HG02981 (cell line): ENCODE measurements around the gene ADAT2.
"Not testable (repeated sequence)": the region's sequence is repeated elsewhere in the genome, so short reads cannot be mapped to it uniquely, and the experiment has no call there.

Experiments
- ATAC-seq: cut with Tn5 transposase; IDR thresholded peaks from one replicate; pipeline ENCODE4 v1.9.1; 2021; ENCODE audit warnings: mild to moderate bottlenecking, moderate library complexity; ENCODE audit not compliant: unreplicated experiment

ADAT2 gene

DNA sequence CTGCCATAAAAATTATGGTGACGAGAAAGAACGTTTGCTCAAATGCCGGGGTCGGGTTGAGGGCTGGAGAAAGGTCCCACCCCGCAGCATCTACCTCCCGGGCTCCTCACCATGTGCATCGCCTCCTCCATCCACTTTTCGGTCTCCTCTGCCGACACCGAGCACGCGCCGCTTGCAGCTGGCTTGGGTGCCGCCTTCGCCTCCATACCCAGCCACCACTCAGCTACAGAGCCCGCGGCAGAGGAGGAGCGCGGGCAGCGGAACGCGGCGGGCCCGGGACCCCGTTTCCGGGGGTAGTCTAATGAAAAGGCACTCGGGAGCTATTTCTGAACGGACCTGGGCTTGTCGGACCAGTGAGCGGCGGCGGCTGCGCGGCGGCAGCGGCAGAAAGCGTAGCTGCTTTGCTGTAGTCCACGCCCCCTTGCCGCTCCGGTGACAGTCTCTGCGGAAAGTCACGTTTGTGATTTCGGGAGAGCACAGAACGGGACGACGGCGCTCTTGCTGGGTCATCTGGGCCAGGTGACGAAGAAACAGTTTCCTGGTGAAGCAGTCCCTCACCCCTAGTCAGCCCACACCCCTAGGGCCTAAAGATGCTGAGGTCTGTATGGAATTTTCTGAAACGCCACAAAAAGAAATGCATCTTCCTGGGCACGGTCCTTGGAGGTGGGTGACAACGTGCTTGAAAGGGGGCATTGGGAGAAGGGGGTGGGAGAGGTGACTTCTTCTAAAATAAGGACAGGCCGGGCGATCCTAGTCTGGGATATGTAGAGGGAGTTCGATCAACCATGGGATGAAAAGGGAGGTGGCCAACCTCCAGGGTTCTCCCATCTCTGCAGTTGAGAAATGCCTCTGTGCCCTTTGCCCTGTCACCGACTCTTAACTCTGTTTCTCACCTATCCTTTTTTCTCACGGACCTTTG, at the start of gene ADAT2, which contains the start of gene PEX3:
Gene ADAT2, minus strand, starts transcription at position 243 of the 919 bp plus-strand sequence. Its CDS starts 37 bp downstream, at position 206.
Gene PEX3, plus strand, starts transcription at position 353 of the 919 bp plus-strand sequence. Its CDS starts 238 bp downstream, at position 591.
- ATAC-seq: peak; percentile 93

DNA sequence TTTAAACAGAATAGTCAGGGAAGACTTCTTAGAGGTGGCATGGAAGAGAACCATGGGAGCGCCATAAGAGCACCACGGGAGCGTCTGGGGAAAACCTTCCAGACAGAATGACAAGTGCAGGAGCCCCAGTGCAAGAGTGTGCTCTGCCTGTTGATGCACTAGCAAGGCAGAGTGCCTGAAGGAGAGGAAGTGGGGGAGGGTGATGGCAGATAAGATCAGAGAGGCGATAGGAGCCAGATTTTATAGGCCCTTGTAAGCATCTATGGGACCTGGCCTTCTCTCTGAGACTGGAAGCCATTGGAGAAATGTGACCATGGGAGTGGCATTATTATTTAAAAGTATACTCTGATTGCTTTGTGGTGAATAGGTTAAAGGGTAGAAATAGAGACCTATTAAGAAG, 47.9 kb upstream of the ADAT2 start:
- no peak for ATAC-seq

GRCh38 chr6:143496974-143497373, 46.5 kb upstream of the ADAT2 start:
- ATAC-seq: no peak

DNA sequence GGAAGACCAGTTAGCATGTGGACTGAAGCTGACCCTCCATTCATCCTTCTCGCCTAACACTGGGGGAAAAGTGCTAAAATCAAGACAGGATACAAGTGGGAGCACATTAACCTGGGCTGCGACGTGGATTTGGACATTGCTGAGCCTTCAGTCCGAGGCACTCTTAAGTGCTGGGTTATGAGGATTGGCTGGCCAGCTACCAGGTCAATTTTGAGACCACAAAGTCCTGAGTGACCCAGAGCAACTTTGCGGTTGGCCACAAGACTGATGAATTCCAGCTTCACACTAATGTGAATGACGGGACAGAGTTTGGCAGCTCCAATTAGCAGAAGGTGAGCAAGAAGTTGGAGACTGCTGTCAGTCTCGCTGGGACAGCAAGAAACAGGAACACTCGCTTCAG, 40.3 kb upstream of the ADAT2 start:
- no peak for ATAC-seq

- no peak for ATAC-seq
Observed at GRCh38 chr6:143490244-143490643, 39.7 kb upstream of the ADAT2 start.

- ATAC-seq: no peak
Observed at GRCh38 chr6:143486752-143487151, 36.3 kb upstream of the ADAT2 start.

DNA sequence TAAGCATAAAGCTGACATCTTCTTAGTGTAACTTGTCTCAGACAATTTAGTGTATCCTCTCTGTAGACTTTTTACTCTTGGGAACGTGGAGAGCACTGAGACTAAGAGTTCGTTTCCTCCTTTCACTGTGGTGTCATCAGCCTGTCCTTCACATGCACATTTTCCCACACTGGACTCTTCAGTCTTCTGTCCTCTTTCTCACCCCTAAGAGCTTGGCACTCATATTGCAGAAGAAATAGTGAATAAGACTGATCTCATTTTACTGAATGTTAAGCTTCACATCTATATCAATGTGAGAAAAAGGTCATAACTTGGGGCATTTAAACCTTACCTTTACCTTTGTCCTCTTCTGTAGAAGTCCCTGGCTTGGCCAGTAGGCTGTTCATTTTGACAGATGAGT, 35.5 kb upstream of the ADAT2 start:
- ATAC-seq: no peak

- ATAC-seq: no peak
Observed at GRCh38 chr6:143482593-143482992, 32.1 kb upstream of the ADAT2 start.

DNA sequence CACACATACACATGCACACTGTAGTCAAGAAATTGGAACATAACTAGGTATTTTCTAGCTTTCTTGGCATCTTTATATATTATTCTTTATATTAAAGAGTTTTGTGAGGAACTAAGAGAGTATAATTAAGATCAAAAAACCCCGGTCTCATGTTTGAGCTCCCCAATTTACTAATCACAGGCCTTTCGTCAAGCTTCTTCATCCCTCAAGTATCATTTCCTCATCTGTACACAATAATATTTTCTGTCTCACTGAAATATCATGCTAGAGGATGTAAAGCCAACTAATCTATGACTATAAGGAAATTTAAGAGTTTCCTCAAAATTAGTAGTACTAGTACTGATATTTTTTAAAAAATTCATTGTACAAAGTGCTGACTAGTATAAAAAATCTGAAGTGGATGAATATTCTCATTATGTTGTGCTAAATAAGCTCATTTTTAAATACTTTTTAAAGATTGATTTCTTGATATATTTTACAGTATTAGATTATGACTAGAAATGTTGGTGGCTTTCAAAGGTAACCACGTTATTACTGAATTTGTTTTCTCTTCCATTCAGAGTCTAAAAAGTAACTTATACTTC, 28.1 kb upstream of the ADAT2 start:
- no peak for ATAC-seq

DNA sequence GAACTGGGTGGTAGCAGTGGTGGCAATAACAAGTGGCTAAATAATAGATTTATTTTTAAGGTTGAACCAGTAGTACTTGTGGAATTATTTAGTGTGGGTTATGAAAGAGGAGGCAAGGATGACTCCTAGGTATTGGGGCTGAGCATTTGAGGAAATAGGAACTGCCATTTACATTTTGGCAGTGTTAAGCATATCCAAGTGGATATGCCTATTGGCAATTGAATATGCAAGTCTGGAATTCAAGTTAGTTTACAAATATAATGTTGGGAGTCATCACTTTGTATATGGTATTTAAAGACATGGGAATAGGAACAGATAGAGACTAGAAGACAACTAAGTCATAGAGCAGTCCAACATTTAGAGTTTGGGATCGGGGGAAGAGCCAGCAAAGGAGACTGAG, 26.1 kb upstream of the ADAT2 start:
- no peak for ATAC-seq

DNA sequence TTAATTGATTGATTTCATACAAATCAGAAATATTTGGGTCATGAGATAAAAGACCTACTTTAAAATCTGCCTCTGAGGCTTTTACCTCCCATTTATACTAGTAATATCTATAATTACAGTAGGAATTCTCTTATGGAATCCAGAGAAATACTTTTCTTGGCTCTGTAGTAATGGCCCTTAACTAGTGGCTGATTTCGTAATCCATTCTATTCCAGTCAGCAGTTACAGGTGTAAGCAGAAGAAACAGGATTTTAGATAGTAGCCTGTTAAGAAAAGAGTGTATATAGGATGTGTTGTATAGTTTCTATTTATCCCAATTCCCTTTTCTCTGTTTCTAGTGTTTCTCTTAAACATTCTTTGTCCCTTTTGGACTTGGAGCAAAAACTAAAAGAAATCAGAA, 21.3 kb upstream of the ADAT2 start:
- ATAC-seq: no peak

GRCh38 chr6:143468823-143469222, 18.3 kb upstream of the ADAT2 start:
- ATAC-seq: not testable (repeated sequence)

GRCh38 chr6:143468026-143468425, 17.5 kb upstream of the ADAT2 start:
- ATAC-seq: no peak

GRCh38 chr6:143465546-143465945, 15.1 kb upstream of the ADAT2 start:
- no peak for ATAC-seq

- ATAC-seq: no peak
Observed at GRCh38 chr6:143457563-143458359, 7.3 kb upstream of the ADAT2 start.

DNA sequence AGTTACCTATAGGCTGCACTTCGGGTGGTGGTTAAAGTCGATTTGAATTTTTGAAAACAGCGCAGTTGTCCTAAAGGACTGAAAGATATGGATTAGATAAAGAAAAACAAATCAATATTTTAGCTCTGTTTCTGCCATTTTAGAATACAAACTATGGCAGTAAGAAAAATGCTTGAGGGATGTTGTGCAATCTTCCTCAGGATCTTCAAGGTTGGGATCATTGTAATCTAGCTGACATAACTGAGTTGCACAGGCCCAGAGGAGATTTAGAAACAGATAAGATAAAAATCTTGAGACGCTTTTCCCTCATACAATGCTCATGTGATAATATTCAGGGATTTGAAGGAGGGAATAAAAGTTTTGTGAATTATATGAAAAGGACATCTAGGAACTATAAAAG, 1.0 kb upstream of the ADAT2 start:
- ATAC-seq: no peak

GRCh38 chr6:143449714-143450452, 612 bp downstream of the ADAT2 start:
- peak; percentile 0 for ATAC-seq

- no peak for ATAC-seq
Observed at GRCh38 chr6:143449082-143449713, 1.3 kb downstream of the ADAT2 start.

DNA sequence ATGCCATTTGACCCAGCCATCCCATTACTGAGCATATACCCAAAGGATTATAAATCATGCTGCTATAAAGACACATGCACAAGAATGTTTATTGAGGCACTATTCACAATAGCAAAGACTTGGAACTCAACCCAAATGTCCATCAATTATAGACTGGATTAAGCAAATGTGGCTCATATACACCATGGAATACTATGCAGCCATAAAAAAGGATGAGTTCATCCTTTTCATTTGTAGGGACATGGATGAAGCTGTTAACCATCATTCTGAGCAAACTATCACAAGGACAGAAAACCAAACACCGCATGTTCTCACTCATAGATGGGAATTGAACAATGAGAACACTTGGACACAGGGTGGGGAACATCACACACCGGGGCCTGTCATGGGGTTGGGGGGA, 2.6 kb downstream of the ADAT2 start:
- not testable (repeated sequence) for ATAC-seq

DNA sequence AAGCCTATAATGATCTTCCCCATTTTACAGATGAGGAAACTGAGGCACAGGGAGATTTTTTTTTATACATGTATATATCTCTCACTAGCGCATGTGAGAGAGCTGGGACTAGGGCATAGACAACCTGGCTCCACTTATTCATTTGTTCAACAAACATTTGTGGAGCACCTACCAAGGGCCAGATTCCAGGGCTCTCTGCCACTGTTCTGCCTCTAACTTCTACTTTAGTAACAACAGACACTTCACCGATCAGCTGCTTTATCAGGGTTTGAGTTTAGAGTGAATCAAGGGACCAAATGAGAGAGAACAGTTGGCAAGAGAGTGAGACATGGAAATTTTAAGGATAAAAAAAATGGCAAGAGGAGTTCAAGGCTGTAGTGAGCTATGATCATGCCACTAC, 7.4 kb downstream of the ADAT2 start:
- ATAC-seq: no peak
